ENCODE results near the gene ARHGEF40.

ARHGEF40 gene

GRCh38 chr14:21092273-21093011, 22.3 kb downstream of the ARHGEF40 start:
- no peak overlapping the region for H3K4me3 ChIP-seq

GRCh38 chr14:21093018-21093417, 22.9 kb downstream of the ARHGEF40 start:
- DNase-seq: no peak
- Histone ChIP-seq H3K36me3 (peaks cover 0 to 50% (median 25%) of the 10 kb centered on the region in 3 donors), H3K9me3 (no peaks in the 10 kb centered on the region), H3K27ac (no peak overlapping the region), H3K4me3 (no peak overlapping the region), H3K27me3 (no peaks in the 10 kb centered on the region), H3K4me1 (peaks cover 0 to 24% (median 24%) of the 10 kb centered on the region in 4 donors)
- intact Hi-C loops (cut with DNase I; ENCODE audit: low total_unique reads): loop anchor here (5.0 kb wide), 1 partner anchor 289 kb away; the partner anchor contains the start of gene SUPT16H
- no peak for TF ChIP-seq CTCF (IDR thresholded peaks at IDR 0.05)

More at GRCh38 chr14:21092273-21093011, 22.3 kb downstream of the ARHGEF40 start:
- Histone ChIP-seq H3K27ac (peak overlapping the region; percentile 29 to 47), H3K27me3 (no peaks in the 10 kb centered on the region), H3K9me3 (no peaks in the 10 kb centered on the region), H3K4me1 (peaks cover 0 to 26% (median 20%) of the 10 kb centered on the region in 4 donors), H3K36me3 (peaks cover 0 to 55% (median 25%) of the 10 kb centered on the region in 3 donors)
- peak; percentile 100 for TF ChIP-seq CTCF (IDR thresholded peaks at IDR 0.05)
- peak; percentile 77 to 89 for DNase-seq
- intact Hi-C loops (cut with DNase I; ENCODE audit: low total_unique reads): loop anchor here (5.0 kb wide), 1 partner anchor 290 kb away; the partner anchor contains the start of gene SUPT16H

DNA sequence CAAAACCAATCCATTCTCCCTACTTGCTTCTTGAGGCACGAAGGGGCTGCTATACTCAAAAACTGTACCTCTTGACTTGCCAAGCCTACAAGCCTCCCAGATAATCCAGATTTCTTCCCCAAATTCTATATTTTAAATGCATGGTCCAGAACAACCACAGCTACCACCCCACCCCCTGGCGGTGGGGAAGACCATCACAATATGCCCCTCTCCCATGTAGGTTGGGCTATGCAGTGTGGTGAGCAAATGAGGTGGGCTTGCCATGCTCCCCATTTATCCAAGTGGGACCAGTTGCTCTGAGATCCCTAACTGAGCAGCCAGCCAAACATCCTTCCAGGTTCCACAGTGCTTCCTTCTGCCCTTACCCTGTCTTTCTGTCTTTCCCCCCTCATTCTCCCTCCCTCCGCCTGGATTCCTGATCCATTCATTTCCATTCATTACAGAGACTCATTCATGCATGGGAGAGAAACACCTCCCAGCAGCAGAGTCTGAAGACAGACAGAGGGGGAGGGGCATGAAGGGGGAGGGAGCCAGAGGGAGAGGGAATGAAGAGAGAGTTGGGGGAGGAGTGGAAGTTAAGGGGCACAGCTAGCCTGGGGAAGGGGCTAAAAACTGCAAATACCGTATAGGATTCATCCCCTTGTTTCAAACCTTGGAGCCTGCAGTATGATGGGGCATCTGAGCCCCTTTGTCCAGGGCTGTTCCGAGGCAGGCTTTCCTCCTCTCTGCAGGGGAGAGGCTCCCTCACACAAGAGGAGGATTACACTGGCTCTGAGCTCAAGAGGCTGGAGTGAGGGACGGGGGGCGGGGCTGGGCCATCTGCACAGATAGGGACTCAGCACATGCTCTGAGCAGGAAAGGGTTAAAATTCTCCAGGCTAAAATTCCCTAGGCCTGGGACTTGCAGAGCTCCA, 23.9 kb downstream of the ARHGEF40 start:
- no peak for TF ChIP-seq CTCF (IDR thresholded peaks at IDR 0.05)
- Histone ChIP-seq H3K9me3 (no peaks in the 10 kb centered on the region), H3K4me3 (no peak overlapping the region), H3K27ac (no peak overlapping the region), H3K4me1 (peaks cover 0 to 27% (median 26%) of the 10 kb centered on the region in 4 donors), H3K36me3 (peaks cover 0 to 41% (median 23%) of the 10 kb centered on the region in 3 donors), H3K27me3 (no peaks in the 10 kb centered on the region)
- no peak for DNase-seq
- intact Hi-C loops (cut with DNase I; ENCODE audit: low total_unique reads): loop anchor here (5.0 kb wide), 1 partner anchor 288 kb away; the partner anchor contains the start of gene SUPT16H

GRCh38 chr14:21095430-21096205, 25.5 kb downstream of the ARHGEF40 start:
- H3K9me3 ChIP-seq: no peaks in the 10 kb centered on the region
- no peaks in the 10 kb centered on the region for H3K27me3 ChIP-seq
- intact Hi-C loops (cut with DNase I; ENCODE audit: low total_unique reads): no loop called here
- H3K27ac ChIP-seq: peak overlapping the region; percentile 92 to 96
- H3K4me1 ChIP-seq: peaks cover 0 to 36% (median 36%) of the 10 kb centered on the region in 4 donors
- H3K36me3 ChIP-seq: peaks cover 0 to 25% (median 15%) of the 10 kb centered on the region in 3 donors
- no peak overlapping the region for H3K4me3 ChIP-seq
- no peak for DNase-seq
- TF ChIP-seq CTCF (IDR thresholded peaks at IDR 0.05): no peak

- no peaks in the 10 kb centered on the region for H3K27me3 ChIP-seq
Observed at GRCh38 chr14:21096438-21096837, 26.3 kb downstream of the ARHGEF40 start.

More at GRCh38 chr14:21096438-21096837, 26.3 kb downstream of the ARHGEF40 start:
- intact Hi-C loops (cut with DNase I; ENCODE audit: low total_unique reads): no loop called here
- Histone ChIP-seq H3K36me3 (peaks cover 0 to 16% (median 7%) of the 10 kb centered on the region in 3 donors), H3K9me3 (no peaks in the 10 kb centered on the region), H3K4me3 (no peak overlapping the region), H3K4me1 (peaks cover 0 to 36% (median 36%) of the 10 kb centered on the region in 4 donors), H3K27ac (peak overlapping the region; percentile 92 to 96)
- no peak for TF ChIP-seq CTCF (IDR thresholded peaks at IDR 0.05)
- DNase-seq: no peak
